LNCaP clone FGC (cell line): ENCODE data around the gene SKP1.

ENCODE experiments used
- DNase-seq: peaks from one replicate; pipeline ENCODE4 v3.0.0-alpha.2; 2011; ENCODE audit warnings: low read depth
- H3K4me3 ChIP-seq: 2 replicates; pipeline ENCODE4 v1.5.1; 2011; ENCODE audit warnings: mild to moderate bottlenecking, low read depth, low read length, control low read depth
- TF ChIP-seq, protein P1 (sequence below): IDR thresholded peaks from 2 replicates; pipeline ENCODE4 v1.5.1; 2012; ENCODE audit warnings: mild to moderate bottlenecking; ENCODE audit not compliant: control insufficient read depth, insufficient read depth; ENCODE audit errors: extremely low read depth

SKP1 gene

DNA sequence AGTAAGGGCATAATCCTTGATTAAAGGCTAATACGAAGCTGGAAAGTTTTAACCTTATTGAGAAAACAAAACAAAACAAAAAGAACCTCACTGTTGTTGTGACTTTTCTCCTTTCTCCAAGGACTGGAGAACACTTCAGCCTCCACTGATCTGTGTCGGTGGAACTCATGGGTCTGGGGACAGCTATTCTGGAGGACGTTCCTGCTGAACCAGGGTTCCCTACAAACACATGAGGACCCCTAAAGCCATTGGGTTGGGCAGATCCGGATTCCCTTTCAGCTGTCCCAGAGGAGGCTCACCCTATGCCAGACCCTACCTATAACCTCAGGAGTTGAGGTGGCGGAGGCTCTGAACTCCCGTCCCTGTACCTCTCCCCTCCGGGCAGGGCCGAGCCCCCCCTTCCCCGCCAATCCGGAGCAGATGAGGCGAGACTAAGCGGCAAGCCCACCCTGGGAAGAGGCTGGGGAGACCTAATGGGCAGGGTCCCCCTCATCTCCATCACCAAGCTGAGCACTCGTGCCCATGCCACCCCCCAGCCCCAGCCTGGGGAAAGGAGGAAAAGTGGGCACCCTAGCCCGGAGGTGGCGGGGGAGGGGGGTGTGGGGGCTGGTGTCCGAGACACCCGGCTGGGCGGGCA lies 63.9 kb downstream of the SKP1 start:
- TF ChIP-seq, protein P1, sequence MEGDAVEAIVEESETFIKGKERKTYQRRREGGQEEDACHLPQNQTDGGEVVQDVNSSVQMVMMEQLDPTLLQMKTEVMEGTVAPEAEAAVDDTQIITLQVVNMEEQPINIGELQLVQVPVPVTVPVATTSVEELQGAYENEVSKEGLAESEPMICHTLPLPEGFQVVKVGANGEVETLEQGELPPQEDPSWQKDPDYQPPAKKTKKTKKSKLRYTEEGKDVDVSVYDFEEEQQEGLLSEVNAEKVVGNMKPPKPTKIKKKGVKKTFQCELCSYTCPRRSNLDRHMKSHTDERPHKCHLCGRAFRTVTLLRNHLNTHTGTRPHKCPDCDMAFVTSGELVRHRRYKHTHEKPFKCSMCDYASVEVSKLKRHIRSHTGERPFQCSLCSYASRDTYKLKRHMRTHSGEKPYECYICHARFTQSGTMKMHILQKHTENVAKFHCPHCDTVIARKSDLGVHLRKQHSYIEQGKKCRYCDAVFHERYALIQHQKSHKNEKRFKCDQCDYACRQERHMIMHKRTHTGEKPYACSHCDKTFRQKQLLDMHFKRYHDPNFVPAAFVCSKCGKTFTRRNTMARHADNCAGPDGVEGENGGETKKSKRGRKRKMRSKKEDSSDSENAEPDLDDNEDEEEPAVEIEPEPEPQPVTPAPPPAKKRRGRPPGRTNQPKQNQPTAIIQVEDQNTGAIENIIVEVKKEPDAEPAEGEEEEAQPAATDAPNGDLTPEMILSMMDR: no peak
- no peak overlapping the region for H3K4me3 ChIP-seq
- DNase-seq: no peak

DNA sequence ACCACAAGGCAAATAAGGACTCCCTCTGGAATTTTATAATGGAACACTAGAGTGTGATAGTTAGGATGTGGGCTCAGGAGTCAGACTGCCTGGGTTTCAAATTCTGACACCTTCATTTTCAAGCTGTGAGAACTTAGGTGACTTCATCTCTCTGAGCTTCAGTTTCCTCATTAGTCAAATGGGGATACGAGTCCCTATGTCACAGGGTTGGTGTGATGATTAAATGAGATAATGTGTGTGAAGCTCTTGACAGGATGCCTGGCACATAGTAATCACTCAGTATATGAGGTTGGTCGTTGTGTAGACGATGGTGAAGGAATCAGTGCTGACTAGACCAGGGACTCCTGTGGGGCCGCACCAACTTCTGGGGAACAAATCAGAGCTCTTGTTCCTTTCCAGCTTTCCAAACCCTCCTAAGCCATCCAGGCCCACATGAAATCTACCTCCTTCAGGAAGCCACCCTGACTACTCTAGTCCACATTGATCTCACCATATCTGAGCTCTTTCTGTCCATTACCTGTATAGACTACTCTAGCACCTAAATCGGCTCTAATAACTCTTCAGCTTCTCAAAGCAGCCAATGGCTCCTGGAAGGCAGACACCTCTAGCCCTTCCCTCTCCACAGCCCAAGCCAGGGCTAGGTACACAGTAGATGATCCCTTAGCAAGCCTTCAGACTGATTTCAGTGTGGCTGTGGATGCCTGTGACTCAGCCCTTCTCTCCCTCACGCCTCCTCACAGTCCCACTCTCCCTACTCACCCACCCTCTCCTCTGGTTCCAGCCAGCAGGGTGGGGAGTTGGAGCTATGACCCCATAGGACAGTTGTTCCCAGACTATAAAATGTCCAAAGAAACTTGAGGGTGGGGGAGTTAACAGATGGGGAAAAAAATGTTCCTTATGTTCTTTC lies 64.8 kb downstream of the SKP1 start:
- no peak for DNase-seq
- no peak overlapping the region for H3K4me3 ChIP-seq
- TF ChIP-seq, protein P1: no peak

DNA sequence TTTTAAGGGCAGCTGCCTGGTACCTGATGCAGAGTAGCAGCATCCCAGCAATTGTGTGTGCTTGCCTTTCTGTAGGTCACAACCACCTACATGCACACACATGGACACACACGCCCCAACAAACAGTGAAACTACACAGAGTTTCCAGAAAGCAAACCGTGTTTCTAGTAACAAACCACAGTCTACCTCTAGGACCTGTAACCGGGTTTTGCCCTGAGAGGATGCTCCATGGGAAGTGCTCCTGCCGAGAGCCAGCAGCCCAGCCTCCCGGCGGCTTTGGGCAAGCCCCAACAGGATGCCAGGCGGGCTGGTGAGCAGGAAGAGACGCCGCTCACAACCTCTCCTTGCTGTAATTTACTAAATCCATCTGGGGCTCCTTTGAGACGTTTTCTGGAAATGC lies 66.4 kb downstream of the SKP1 start:
- TF ChIP-seq, protein P1: no peak
- H3K4me3 ChIP-seq: no peak overlapping the region
- DNase-seq: no peak

DNA sequence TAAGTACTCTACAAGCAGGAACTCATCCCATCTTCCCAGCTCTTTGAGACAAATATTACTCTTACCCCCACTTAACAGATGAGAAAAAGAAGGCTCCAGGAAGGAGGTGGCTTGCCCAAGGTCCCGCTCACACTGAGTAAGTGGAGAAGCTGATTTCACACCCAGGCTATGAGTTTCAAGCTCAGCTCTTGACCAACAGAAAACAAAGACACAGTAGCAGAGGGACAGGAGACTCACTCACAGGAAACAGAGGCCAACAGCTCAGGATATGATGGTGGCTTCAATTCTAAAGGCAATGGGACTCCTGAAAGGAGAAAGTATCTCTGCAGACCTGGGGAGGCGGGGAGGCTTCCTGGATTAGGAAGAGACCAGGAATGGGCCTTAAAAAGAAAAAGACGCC lies 69.0 kb downstream of the SKP1 start:
- DNase-seq: no peak
- no peak overlapping the region for H3K4me3 ChIP-seq
- TF ChIP-seq, protein P1: no peak

DNA sequence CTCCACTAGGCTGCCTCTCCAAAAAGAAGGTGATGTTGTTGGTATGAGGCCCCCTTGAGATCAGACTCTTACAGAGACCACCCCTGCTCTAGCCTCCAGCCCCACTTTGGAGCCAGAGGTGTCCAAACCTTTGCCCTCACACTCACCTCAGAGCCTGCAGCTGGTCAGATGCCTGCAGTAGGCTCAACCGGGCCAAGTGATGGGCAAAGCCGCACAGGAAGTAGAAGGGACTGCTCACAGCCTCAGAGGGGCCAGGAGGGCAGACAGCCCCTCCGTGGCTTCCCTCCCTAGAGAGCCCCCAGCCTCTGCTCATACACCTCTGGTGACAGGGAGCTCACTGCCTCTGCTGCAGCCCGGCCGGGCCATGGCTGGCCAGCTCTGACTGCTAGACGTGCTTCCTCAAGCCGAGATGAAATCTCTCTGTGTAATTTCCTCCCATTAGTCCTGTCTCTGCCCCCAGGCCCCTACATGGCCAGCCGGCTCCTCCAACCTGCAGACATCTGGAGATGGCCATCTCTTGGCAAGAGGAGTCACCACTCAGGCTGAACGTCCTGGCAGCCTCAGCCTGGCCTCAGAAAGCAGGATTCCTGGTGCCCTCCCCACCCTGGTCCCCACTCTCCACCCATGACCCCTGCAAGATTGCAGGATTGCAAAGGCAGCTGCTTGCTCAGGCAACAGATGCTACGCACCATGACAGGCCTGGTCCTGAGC lies 69.6 kb downstream of the SKP1 start:
- H3K4me3 ChIP-seq: no peak overlapping the region
- TF ChIP-seq, protein P1: no peak
- DNase-seq: no peak

DNA sequence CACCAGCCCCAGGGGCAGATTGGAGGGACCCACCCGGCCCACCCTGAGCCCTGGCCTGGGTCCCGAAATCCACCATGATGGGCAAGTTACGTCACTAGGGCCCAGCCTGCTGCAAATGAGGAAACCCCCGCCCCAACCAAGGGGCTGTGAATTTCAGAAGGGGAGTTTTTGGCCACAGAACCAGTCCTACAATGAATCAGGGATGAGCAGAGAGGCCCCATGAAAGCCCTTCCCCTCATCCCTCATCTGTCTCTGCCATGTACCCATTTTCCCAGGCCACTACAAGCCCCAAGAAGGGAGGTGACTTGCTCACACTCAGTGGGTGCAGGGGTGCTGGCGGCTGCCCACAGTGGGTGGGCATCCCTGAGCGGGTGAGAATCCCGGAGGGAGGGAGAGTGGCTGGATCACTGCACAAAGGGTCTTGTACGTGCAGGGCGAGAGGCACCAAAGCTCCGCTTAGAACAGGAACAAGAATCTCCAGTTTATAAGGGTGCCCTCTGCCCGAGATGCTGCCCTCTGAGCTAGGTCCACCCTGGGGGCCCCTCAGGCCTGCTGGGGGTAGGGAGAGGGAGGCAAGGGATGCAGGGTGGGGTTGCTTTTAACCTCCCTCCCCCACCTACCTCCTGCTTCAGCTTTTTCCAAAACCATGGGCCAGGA lies 72.6 kb downstream of the SKP1 start:
- no peak for DNase-seq
- no peak overlapping the region for H3K4me3 ChIP-seq
- TF ChIP-seq, protein P1: no peak
